Thoracic aorta (tissue), 2 donors: ENCODE results near the gene NLN. TPM values are rescaled to one million over a fixed set of nuclear protein-coding genes. Genes with fewer than 3 reads are reported as not detected.
"Not testable (repeated sequence)": the region's sequence is repeated elsewhere in the genome, so short reads cannot be mapped to it uniquely, and the experiment has no call there.

ENCODE experiments used
- ATAC-seq: fragments of 150-250 bp; one replicate; pipeline ENCODE4 v1.8.0; 2017; ENCODE audit warnings: low read depth; ENCODE audit not compliant: insufficient number of reproducible peaks, low FRiP score
- DNase-seq: peaks from one replicate; pipeline ENCODE4 v3.0.0-alpha.2; 2020; ENCODE audit warnings: low spot score
- H3K27ac ChIP-seq, 2 donors: fragments of 200-600 bp; sonication (generic); 1 replicate in 1 of 2; 2 replicates in 1 of 2; pipeline ENCODE4 v1.5.1; 2016; ENCODE audit warnings: mild to moderate bottlenecking in 2 of 2, moderate library complexity in 2 of 2
- H3K27me3 ChIP-seq: fragments of 200-600 bp; sonication (generic); replicated peaks from 2 replicates; pipeline ENCODE4 v1.6.0; 2016; ENCODE audit warnings: mild to moderate bottlenecking; ENCODE audit not compliant: insufficient read depth
- H3K36me3 ChIP-seq: fragments of 200-600 bp; sonication (generic); one replicate; pipeline ENCODE4 v1.5.1; 2016
- H3K4me1 ChIP-seq, 2 donors: fragments of 200-600 bp; sonication (generic); 1 replicate in 1 of 2; 2 replicates in 1 of 2; pipeline versions ENCODE4 v1.5.1 to v1.6.0; 2016; ENCODE audit warnings: low read depth in 2 of 2, mild to moderate bottlenecking in 1 of 2; ENCODE audit not compliant: control insufficient read depth in 1 of 2
- H3K4me3 ChIP-seq: fragments of 200-600 bp; sonication (generic); 2 replicates; pipeline ENCODE4 v1.5.1; 2016; ENCODE audit warnings: mild to moderate bottlenecking
- H3K9me3 ChIP-seq: fragments of 200-600 bp; sonication (generic); 2 replicates; pipeline ENCODE4 v1.5.1; 2016
- total RNA-seq, 2 donors: library from RNA; depleted of rRNA; stranded (reverse); fragments of >200 nt; gene quantifications; one replicate each; pipeline versions ENCODE4 v1.1.0 to v1.2.3, GENCODE V29; 2016
- TF ChIP-seq, protein P1 (sequence below): fragments of 200-600 bp; sonication (generic); IDR thresholded peaks from one replicate; pipeline ENCODE4 v1.5.1; 2019; ENCODE audit warnings: antibody characterized with exemption

NLN gene
- total RNA-seq, 2 donors from 2014 or later: 6.8 to 24.1 TPM

DNA sequence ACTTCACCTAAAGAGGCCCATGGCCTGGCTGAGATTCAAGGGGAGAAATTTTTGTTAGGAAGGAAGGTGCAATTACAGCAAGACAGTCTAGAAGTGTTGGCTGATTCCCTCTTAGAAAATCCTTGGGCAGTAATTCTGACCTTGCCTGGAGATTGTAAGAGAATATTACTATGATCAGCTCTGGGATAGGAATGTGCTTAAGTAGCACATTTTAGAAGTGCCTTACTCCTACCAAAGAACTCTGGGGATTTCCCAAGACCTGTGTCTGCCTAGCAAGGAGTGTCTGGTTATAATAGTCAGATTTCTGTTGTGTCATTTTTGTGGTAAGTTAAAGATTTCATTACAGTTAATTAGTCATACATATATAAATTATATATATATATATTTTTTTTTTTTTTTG lies 52.3 kb downstream of the NLN start:
- Histone ChIP-seq H3K36me3 (no peaks in the 10 kb centered on the region), H3K27ac (no peak overlapping the region), H3K9me3 (no peaks in the 10 kb centered on the region), H3K27me3 (no peaks in the 10 kb centered on the region), H3K4me3 (no peak overlapping the region), H3K4me1 (peaks cover 4 to 9% of the 10 kb centered on the region in 2 donors)
- DNase-seq (no peak), ATAC-seq (no peak)
- TF ChIP-seq, protein P1, sequence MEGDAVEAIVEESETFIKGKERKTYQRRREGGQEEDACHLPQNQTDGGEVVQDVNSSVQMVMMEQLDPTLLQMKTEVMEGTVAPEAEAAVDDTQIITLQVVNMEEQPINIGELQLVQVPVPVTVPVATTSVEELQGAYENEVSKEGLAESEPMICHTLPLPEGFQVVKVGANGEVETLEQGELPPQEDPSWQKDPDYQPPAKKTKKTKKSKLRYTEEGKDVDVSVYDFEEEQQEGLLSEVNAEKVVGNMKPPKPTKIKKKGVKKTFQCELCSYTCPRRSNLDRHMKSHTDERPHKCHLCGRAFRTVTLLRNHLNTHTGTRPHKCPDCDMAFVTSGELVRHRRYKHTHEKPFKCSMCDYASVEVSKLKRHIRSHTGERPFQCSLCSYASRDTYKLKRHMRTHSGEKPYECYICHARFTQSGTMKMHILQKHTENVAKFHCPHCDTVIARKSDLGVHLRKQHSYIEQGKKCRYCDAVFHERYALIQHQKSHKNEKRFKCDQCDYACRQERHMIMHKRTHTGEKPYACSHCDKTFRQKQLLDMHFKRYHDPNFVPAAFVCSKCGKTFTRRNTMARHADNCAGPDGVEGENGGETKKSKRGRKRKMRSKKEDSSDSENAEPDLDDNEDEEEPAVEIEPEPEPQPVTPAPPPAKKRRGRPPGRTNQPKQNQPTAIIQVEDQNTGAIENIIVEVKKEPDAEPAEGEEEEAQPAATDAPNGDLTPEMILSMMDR: no peak

DNA sequence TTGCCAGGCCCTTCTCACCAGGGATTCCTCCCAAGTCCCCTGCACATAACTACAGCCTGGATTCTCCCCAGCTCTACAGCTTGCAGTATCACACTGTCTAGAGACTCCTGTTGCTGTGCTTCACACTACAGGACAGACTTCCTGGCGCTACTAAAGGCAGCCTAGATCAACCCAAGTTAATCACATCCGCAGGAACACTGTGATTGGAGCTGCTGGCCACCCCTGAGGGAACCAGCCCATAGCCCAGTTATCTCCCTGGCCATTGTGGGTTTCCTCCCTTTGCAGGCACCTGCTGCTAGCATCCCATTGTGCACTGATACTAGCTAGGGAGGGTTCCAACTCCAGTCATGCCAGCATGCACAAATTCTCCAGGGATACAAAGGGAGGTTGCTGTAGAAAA lies 53.5 kb downstream of the NLN start:
- no peak overlapping the region for H3K27ac ChIP-seq
- TF ChIP-seq, protein P1: no peak
- no peak for ATAC-seq
- H3K36me3 ChIP-seq: no peaks in the 10 kb centered on the region
- H3K27me3 ChIP-seq: no peaks in the 10 kb centered on the region
- H3K9me3 ChIP-seq: no peaks in the 10 kb centered on the region
- H3K4me3 ChIP-seq: no peak overlapping the region
- DNase-seq: no peak
- peaks cover 0 to 5% of the 10 kb centered on the region in 2 donors for H3K4me1 ChIP-seq

DNA sequence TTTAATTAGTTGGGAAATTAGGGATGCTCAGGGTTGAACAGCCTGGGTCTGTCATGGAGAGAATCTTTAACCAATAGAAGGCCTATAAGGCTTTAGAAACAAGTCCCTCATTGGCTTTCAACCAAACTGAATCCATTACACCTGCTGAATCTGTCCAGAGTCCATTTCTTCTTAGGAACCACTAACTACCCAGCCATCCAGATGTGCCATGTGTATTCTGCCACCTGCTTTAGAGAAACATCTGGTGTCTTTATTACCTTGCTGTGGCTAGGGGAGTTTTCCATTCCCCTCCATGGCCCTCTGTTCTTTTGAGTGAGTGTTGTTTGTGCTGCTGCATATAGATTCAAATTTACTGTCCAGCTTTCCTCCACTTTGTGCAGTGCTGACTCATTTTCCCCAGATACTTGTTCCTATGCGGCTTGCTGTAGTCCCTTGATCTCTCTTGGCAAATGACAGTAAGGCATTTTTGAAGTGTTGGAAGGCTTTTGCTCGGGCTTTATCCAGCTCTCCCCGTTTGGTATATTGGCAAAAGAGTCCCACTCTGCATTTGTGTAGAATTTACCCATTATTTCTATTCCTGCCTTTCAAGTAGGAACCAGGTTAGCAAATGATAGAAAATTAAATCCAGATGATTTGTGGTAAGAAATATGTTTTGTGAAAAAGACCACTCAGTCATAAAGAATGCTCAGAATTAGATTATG lies 54.6 kb downstream of the NLN start:
- Histone ChIP-seq H3K4me1 (peaks cover 0 to 5% of the 10 kb centered on the region in 2 donors), H3K36me3 (no peaks in the 10 kb centered on the region), H3K4me3 (no peak overlapping the region), H3K27me3 (no peaks in the 10 kb centered on the region), H3K9me3 (no peaks in the 10 kb centered on the region), H3K27ac (no peak overlapping the region)
- TF ChIP-seq, protein P1: no peak
- DNase-seq (no peak), ATAC-seq (no peak)

DNA sequence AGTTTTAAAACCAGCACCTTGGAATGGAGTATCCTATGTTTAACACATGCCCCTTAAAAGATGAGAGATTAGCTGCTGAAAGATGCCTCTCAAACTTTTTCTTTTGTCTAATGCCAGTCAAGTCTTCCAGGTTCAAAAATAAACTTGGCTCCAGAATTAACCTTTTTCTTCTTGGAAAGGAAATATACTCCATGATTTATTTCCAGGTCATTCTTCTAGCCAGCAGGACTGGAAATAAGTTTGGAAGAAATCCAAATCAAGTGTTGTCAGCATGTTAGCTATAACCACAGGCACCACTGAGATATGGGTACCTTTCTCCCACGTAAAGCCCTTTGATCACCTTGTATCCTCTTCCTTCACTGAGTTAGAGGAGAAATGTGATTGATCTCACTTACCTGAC lies 56.1 kb downstream of the NLN start:
- Histone ChIP-seq H3K27me3 (no peaks in the 10 kb centered on the region), H3K9me3 (no peaks in the 10 kb centered on the region), H3K27ac (no peak overlapping the region), H3K36me3 (no peaks in the 10 kb centered on the region), H3K4me3 (no peak overlapping the region), H3K4me1 (peaks cover 0 to 5% of the 10 kb centered on the region in 2 donors)
- DNase-seq: no peak
- ATAC-seq: no peak
- TF ChIP-seq, protein P1: no peak

DNA sequence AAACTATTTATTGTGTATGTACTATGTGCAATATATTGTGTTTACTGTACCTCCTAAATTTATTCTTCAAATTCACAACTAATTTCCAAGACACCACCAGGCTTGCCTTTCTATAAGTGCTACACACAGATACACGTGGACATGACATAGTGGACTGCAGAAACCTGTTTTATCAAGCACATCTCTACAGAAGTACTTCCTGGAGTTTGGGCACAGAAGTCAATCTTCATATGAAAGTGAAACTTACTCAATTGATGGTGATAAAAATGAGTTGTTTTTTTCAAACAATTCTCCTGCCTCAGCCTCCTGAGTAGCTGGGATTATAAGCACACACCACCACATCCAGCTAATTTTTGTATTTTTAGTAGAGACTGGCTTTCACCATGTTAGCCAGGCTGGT lies 57.6 kb downstream of the NLN start:
- no peaks in the 10 kb centered on the region for H3K9me3 ChIP-seq
- no peaks in the 10 kb centered on the region for H3K36me3 ChIP-seq
- DNase-seq (no peak), ATAC-seq (no peak)
- TF ChIP-seq, protein P1: no peak
- peaks cover 0 to 5% of the 10 kb centered on the region in 2 donors for H3K4me1 ChIP-seq
- H3K4me3 ChIP-seq: no peak overlapping the region
- H3K27ac ChIP-seq: no peak overlapping the region
- H3K27me3 ChIP-seq: no peaks in the 10 kb centered on the region

DNA sequence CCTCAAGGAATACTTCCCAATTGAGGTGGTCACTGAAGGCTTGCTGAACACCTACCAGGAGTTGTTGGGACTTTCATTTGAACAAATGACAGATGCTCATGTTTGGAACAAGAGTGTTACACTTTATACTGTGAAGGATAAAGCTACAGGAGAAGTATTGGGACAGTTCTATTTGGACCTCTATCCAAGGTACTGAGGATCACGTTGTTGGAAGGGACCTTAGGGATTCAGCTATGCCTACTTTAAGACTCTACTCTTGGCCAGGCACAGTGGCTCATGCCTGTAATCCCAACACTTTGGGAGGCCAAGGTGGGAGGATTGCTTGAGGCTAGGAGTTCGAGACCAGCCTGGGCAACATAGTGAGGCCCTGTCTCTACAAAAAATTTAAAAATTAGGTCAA lies 66.3 kb downstream of the NLN start:
- H3K27ac ChIP-seq, DNase-seq, ATAC-seq, H3K27me3 ChIP-seq, H3K36me3 ChIP-seq, H3K4me3 ChIP-seq, H3K4me1 ChIP-seq, H3K9me3 ChIP-seq: not testable (repeated sequence)
